Endothelial cell (in vitro differentiated cells): ENCODE measurements around the gene PLCB3. TPM values are rescaled to one million over a fixed set of nuclear protein-coding genes. Genes with fewer than 3 reads are reported as not detected.

Source experiments
- DNase-seq: peaks from one replicate; pipeline ENCODE4 v3.0.0; 2021; ENCODE audit warnings: low spot score
- H3K27ac Mint-ChIP-seq: one replicate; pipeline ENCODE4 v1.8.0; 2021; ENCODE audit warnings: mixed read lengths, inconsistent platforms; ENCODE audit not compliant: unreplicated experiment
- H3K27me3 Mint-ChIP-seq: one replicate; pipeline ENCODE4 v1.8.0; 2021; ENCODE audit warnings: mild to moderate bottlenecking, moderate library complexity, mixed read lengths, inconsistent platforms; ENCODE audit not compliant: unreplicated experiment
- H3K36me3 Mint-ChIP-seq: one replicate; pipeline ENCODE4 v1.8.0; 2021; ENCODE audit warnings: mild to moderate bottlenecking, low read depth, mixed read lengths, inconsistent platforms; ENCODE audit not compliant: unreplicated experiment
- H3K4me1 Mint-ChIP-seq: one replicate; pipeline ENCODE4 v1.8.0; 2021; ENCODE audit warnings: mild to moderate bottlenecking, mixed read lengths, inconsistent platforms; ENCODE audit not compliant: unreplicated experiment
- H3K4me3 Mint-ChIP-seq: one replicate; pipeline ENCODE4 v1.8.0; 2021; ENCODE audit warnings: mild to moderate bottlenecking, mixed read lengths, inconsistent platforms; ENCODE audit not compliant: unreplicated experiment
- H3K9me3 Mint-ChIP-seq: one replicate; pipeline ENCODE4 v1.8.0; 2021; ENCODE audit warnings: mixed read lengths, inconsistent platforms; ENCODE audit not compliant: unreplicated experiment
- CTCF ChIP-seq: fragments of 200-600 bp; sonication (generic); IDR thresholded peaks from one replicate; pipeline ENCODE4 v1.5.0; 2021; ENCODE audit warnings: antibody characterized with exemption; ENCODE audit not compliant: unreplicated experiment
- total RNA-seq: library from RNA; stranded (reverse); fragmentation: NEBNext Ultra II Directional; extraction: Animal tissue kit (Norgen Biotek cat#: 25700); gene quantifications from one replicate; pipeline ENCODE4 v1.2.1, GENCODE V29; 2021; ENCODE audit not compliant: unreplicated experiment

PLCB3 gene
- total RNA-seq, 1 donor from 2014 or later = 51.0 TPM

GRCh38 chr11:64225608-64226506 lies 25.5 kb upstream of the PLCB3 start, which contains the start of the genes NUDT22 and TRPT1:
Gene NUDT22, plus strand, starts transcription at chr11:64226274. Its CDS starts 379 bp downstream, at chr11:64226653.
Gene TRPT1, minus strand, starts transcription at chr11:64226186. Its CDS starts 326 bp downstream, at chr11:64225860.
- Mint-ChIP-seq H3K4me1 (peaks cover 3% of the 10 kb centered on the region), H3K27ac (no peak within 1 kb of the TSS), H3K27me3 (peaks cover 5% of the 10 kb centered on the region), H3K9me3 (no peaks in the 10 kb centered on the region), H3K4me3 (peak within 1 kb of the TSS; percentile 88), H3K36me3 (no peaks in the 10 kb centered on the region)
- peak; percentile 86 for DNase-seq
- peak; percentile 46 for TF ChIP-seq CTCF

- no peak for TF ChIP-seq CTCF
- no peak for DNase-seq
- Mint-ChIP-seq H3K4me3 (peak overlapping the region; percentile 81), H3K36me3 (no peaks in the 10 kb centered on the region), H3K4me1 (peaks cover 3% of the 10 kb centered on the region), H3K27ac (no peak overlapping the region), H3K27me3 (peaks cover 5% of the 10 kb centered on the region), H3K9me3 (no peaks in the 10 kb centered on the region)
These were observed 24.8 kb upstream of the PLCB3 start for GRCh38 chr11:64226507-64227051.

- Mint-ChIP-seq H3K27ac (no peak overlapping the region), H3K9me3 (no peaks in the 10 kb centered on the region), H3K4me3 (peak overlapping the region; percentile 73), H3K27me3 (peaks cover 7% of the 10 kb centered on the region), H3K4me1 (peaks cover 3% of the 10 kb centered on the region), H3K36me3 (no peaks in the 10 kb centered on the region)
- no peak for DNase-seq
- TF ChIP-seq CTCF = no peak
These were observed 23.8 kb upstream of the PLCB3 start for GRCh38 chr11:64227405-64227956.

- Mint-ChIP-seq H3K27me3 (peaks cover 11% of the 10 kb centered on the region), H3K4me1 (peaks cover 3% of the 10 kb centered on the region), H3K9me3 (no peaks in the 10 kb centered on the region), H3K27ac (no peak overlapping the region), H3K4me3 (peak overlapping the region; percentile 42), H3K36me3 (no peaks in the 10 kb centered on the region)
- DNase-seq = no peak
- no peak for TF ChIP-seq CTCF
These were observed 22.1 kb upstream of the PLCB3 start for GRCh38 chr11:64229090-64229743.
